Smooth muscle cell (in vitro differentiated cells): Measurements from ENCODE around the gene OR2B2. TPM values are rescaled to one million over a fixed set of nuclear protein-coding genes. Genes with fewer than 3 reads are reported as not detected.

Experiments used
- DNase-seq: peaks from one replicate; lab custom pipeline; 2025; ENCODE audit not compliant: unreplicated experiment; lab: John Stamatoyannopoulos, UW
- H2AFZ ChIP-seq: fragments of 200-600 bp; sonication (generic); 2 replicates; pipeline ENCODE4 v1.6.0; 2016; ENCODE audit warnings: antibody characterized with exemption, low read depth, mild to moderate bottlenecking
- H3F3A ChIP-seq: fragments of 200-600 bp; sonication (generic); 2 replicates; pipeline ENCODE4 v1.6.0; 2017; ENCODE audit warnings: antibody characterized with exemption, low read depth
- H3K27ac ChIP-seq: fragments of 200-600 bp; sonication (generic); 2 replicates; pipeline ENCODE4 v1.5.1; 2016; ENCODE audit warnings: low read depth, mild to moderate bottlenecking
- H3K27me3 ChIP-seq: fragments of 200-600 bp; sonication (generic); 2 replicates; pipeline ENCODE4 v1.6.1; 2016; ENCODE audit warnings: low read depth, mild to moderate bottlenecking
- H3K36me3 ChIP-seq: fragments of 200-600 bp; sonication (generic); 2 replicates; pipeline ENCODE4 v1.5.1; 2016; ENCODE audit warnings: low read depth
- H3K4me1 ChIP-seq: fragments of 200-600 bp; sonication (generic); 2 replicates; pipeline ENCODE4 v1.5.1; 2016; ENCODE audit warnings: low read depth
- H3K4me2 ChIP-seq: fragments of 200-600 bp; sonication (generic); 2 replicates; pipeline ENCODE4 v1.6.0; 2016; ENCODE audit warnings: mild to moderate bottlenecking
- H3K4me3 ChIP-seq: fragments of 200-600 bp; sonication (generic); 2 replicates; pipeline ENCODE4 v1.5.1; 2016; ENCODE audit warnings: mild to moderate bottlenecking
- H3K79me2 ChIP-seq: fragments of 200-600 bp; sonication (generic); 2 replicates; pipeline ENCODE4 v1.6.0; 2016; ENCODE audit warnings: low read depth, mild to moderate bottlenecking
- H3K9ac ChIP-seq: fragments of 200-600 bp; sonication (generic); 2 replicates; pipeline ENCODE4 v1.6.0; 2016; ENCODE audit warnings: low read depth
- H3K9me3 ChIP-seq: fragments of 200-600 bp; sonication (generic); replicated peaks from 2 replicates; pipeline ENCODE4 v1.5.1; 2016; ENCODE audit warnings: low read depth
- H4K20me1 ChIP-seq: fragments of 200-600 bp; sonication (generic); 2 replicates; pipeline ENCODE4 v1.6.0; 2016; ENCODE audit warnings: low read depth
- WGBS: methylation state at CpG from one replicate; pipeline ENCODE4 v1.1.7; 2016; ENCODE audit warnings: low lambda C conversion rate; 5-methylcytosine and 5-hydroxymethylcytosine counted together
- polyA plus RNA-seq: library from polyadenylated mRNA; unstranded; fragments of >200 nt; fragmentation: Nextera tagmentation; extraction: Ambion mirVana; gene quantifications from 2 replicates; pipeline ENCODE4 v1.2.1, GENCODE V29; 2016
- total RNA-seq: library from RNA; depleted of rRNA; stranded (reverse); fragments of >200 nt; gene quantifications from 2 replicates; pipeline ENCODE4 v1.2.3, GENCODE V29; 2014
- TF ChIP-seq, protein P1 (sequence below): fragments of 200-600 bp; sonication (generic); IDR thresholded peaks from 2 replicates; pipeline ENCODE4 v1.5.1; 2017; ENCODE audit warnings: borderline replicate concordance, mild to moderate bottlenecking, antibody characterized with exemption; ENCODE audit not compliant: insufficient read depth, poor library complexity, severe bottlenecking

The OR2B2 gene
- total RNA-seq (not detected in 2 replicates), polyA plus RNA-seq (not detected in 2 replicates)

DNA sequence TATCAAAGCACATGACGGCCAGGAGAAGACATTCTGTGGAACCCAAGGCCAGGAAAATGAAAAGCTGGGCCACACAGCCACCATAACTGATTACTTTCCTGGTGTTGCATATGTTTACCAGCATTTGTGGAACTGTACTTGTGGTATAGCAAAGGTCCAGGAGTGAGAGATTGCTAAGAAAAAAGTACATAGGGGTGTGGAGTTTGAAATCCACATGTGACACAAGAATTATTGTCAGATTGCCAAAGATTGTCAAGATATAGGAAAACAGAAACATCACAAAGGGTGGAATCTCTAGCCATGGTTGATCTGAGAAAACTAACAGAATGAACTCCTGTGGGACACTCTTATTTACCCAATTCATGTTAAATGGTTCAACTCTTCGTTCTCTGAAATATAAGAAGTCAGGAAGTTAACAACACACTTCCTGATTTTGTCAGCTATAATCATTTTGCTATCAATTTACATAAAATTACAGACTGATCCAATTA, at the start of gene OR2B2:
OR2B2 (minus strand) TSS at position 441 of the 491 bp plus-strand sequence; CDS start at position 364, 77 bp downstream.
- Histone ChIP-seq H3K4me2 (no peak within 1 kb of the TSS), H3K27ac (no peak within 1 kb of the TSS), H3K9me3 (no peaks in the 10 kb centered on the region), H4K20me1 (no peaks in the 10 kb centered on the region), H3K9ac (no peak within 1 kb of the TSS), H3K36me3 (no peaks in the 10 kb centered on the region), H3K4me1 (no peaks in the 10 kb centered on the region), H3K4me3 (no peak within 1 kb of the TSS), H3K27me3 (peaks cover 6% of the 10 kb centered on the region), H3K79me2 (no peaks in the 10 kb centered on the region), H3F3A (no peaks in the 10 kb centered on the region), H2AFZ (no peak within 1 kb of the TSS)
- DNase-seq = no peak
- TF ChIP-seq, protein P1, sequence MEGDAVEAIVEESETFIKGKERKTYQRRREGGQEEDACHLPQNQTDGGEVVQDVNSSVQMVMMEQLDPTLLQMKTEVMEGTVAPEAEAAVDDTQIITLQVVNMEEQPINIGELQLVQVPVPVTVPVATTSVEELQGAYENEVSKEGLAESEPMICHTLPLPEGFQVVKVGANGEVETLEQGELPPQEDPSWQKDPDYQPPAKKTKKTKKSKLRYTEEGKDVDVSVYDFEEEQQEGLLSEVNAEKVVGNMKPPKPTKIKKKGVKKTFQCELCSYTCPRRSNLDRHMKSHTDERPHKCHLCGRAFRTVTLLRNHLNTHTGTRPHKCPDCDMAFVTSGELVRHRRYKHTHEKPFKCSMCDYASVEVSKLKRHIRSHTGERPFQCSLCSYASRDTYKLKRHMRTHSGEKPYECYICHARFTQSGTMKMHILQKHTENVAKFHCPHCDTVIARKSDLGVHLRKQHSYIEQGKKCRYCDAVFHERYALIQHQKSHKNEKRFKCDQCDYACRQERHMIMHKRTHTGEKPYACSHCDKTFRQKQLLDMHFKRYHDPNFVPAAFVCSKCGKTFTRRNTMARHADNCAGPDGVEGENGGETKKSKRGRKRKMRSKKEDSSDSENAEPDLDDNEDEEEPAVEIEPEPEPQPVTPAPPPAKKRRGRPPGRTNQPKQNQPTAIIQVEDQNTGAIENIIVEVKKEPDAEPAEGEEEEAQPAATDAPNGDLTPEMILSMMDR = no peak
- WGBS = 80% methylated on average over 2 of the region's 2 CpGs

DNA sequence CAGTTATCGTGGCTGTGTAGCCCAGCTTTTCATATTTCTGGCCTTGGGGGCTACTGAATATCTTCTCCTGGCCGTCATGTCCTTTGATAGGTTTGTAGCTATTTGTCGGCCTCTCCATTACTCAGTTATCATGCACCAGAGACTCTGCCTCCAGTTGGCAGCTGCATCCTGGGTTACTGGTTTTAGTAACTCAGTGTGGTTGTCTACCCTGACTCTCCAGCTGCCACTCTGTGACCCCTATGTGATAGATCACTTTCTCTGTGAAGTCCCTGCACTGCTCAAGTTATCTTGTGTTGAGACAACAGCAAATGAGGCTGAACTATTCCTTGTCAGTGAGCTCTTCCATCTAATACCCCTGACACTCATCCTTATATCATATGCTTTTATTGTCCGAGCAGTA, 45.3 kb upstream of the OR2B2 start:
- Histone ChIP-seq H2AFZ (no peak overlapping the region), H3K4me2 (no peak overlapping the region), H3K9ac (no peak overlapping the region), H4K20me1 (no peaks in the 10 kb centered on the region), H3K79me2 (no peaks in the 10 kb centered on the region), H3K27ac (no peak overlapping the region), H3K27me3 (peaks cover 2% of the 10 kb centered on the region), H3K4me3 (no peak overlapping the region), H3K4me1 (no peaks in the 10 kb centered on the region), H3F3A (no peaks in the 10 kb centered on the region), H3K36me3 (no peaks in the 10 kb centered on the region), H3K9me3 (no peaks in the 10 kb centered on the region)
- 84% methylated on average over 4 of the region's 4 CpGs for WGBS
- no peak for DNase-seq
- TF ChIP-seq, protein P1 = no peak

DNA sequence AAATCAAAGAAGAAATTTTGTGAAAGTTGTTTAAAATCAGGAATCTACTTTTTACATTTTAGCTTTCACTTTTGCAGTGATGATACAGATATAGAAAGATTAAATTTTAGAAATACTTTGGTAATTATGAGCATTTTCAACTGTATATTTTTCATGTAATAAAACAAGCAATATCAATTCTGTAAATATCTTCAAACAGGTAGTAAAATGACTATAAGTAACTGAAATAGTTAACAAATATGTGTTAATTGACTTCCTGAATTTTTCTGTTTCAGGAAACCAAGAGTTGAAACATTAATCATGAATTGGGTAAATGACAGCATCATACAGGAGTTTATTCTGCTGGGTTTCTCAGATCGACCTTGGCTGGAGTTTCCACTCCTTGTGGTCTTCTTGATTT, 44.7 kb upstream of the OR2B2 start, which contains the start of gene OR2B6:
OR2B6 (plus strand) TSS at position 301 of the 400 bp plus-strand sequence; CDS start at position 301, 0 bp downstream.
- Histone ChIP-seq H3K79me2 (no peaks in the 10 kb centered on the region), H4K20me1 (no peaks in the 10 kb centered on the region), H3K27me3 (peaks cover 8% of the 10 kb centered on the region), H3K36me3 (no peaks in the 10 kb centered on the region), H3K4me1 (no peaks in the 10 kb centered on the region), H3F3A (no peaks in the 10 kb centered on the region), H3K4me3 (no peak within 1 kb of the TSS), H3K9me3 (no peaks in the 10 kb centered on the region), H3K4me2 (no peak within 1 kb of the TSS), H2AFZ (no peak within 1 kb of the TSS), H3K9ac (no peak within 1 kb of the TSS), H3K27ac (no peak within 1 kb of the TSS)
- TF ChIP-seq, protein P1 = no peak
- 64% methylated on average over 1 of the region's 1 CpG for WGBS
- DNase-seq = no peak

DNA sequence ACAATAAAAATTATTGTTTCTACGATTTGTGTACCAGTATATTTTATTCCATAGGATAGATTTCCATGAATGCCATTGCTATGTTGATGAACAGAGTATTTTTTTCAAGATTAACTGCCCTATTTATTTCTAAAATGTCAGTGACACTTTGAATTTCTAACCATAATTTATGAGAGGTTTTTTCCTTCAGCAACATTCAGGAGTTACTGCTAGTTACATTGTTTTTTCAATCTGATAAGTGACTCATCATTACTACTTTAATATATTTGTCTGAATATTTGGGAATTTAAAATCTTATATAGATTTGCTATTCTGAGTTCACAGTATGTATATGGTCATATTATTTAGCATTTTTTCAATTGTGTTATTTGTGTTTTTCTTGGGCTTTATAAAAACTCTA, 38.8 kb upstream of the OR2B2 start:
- Histone ChIP-seq H3K9ac (no peak overlapping the region), H3K79me2 (no peaks in the 10 kb centered on the region), H4K20me1 (no peaks in the 10 kb centered on the region), H3K27me3 (peaks cover 13% of the 10 kb centered on the region), H3K4me2 (no peak overlapping the region), H3K9me3 (no peaks in the 10 kb centered on the region), H3K4me3 (no peak overlapping the region), H3K36me3 (no peaks in the 10 kb centered on the region), H3F3A (no peaks in the 10 kb centered on the region), H3K27ac (no peak overlapping the region), H3K4me1 (no peaks in the 10 kb centered on the region), H2AFZ (no peak overlapping the region)
- DNase-seq = no peak
- TF ChIP-seq, protein P1 = no peak
- 56% methylated on average over 1 of the region's 1 CpG for WGBS
